Spleen (tissue), 11 donors: ENCODE measurements around the gene SYCP2. TPM values are rescaled to one million over a fixed set of nuclear protein-coding genes. Genes with fewer than 3 reads are reported as not detected.
"Not testable (repeated sequence)": the region's sequence is repeated elsewhere in the genome, so short reads cannot be mapped to it uniquely, and the experiment has no call there.

Experiments used
- DNase-seq: peaks from one replicate; pipeline ENCODE4 v3.0.0-alpha.2; 2020
- H3K27ac ChIP-seq, 8 donors: fragments of 200-600 bp; sonication (generic) in 7 of 8; 1 replicate in 4 of 8; 2 replicates in 4 of 8; pipeline versions ENCODE4 v1.5.0 to v1.8.0; 2016 to 2021; ENCODE audit warnings: inconsistent platforms in 4 of 8, mild to moderate bottlenecking in 4 of 8, moderate library complexity in 1 of 8
- H3K27me3 ChIP-seq, 7 donors: fragments of 200-600 bp; sonication (generic) in 6 of 7; replicated peaks in 1 of 7; 1 replicate in 4 of 7; 2 replicates in 3 of 7; pipeline versions ENCODE4 v1.5.0 to v1.8.0; 2016 to 2021; ENCODE audit warnings: inconsistent platforms in 3 of 7, mild to moderate bottlenecking in 1 of 7
- H3K36me3 ChIP-seq, 6 donors: fragments of 200-600 bp; sonication (generic) in 5 of 6; 1 replicate in 4 of 6; 2 replicates in 2 of 6; pipeline versions ENCODE4 v1.5.0 to v1.8.0; 2016 to 2021; ENCODE audit warnings: inconsistent platforms in 2 of 6
- H3K4me1 ChIP-seq, 6 donors: fragments of 200-600 bp; sonication (generic) in 5 of 6; 1 replicate in 3 of 6; 2 replicates in 3 of 6; pipeline versions ENCODE4 v1.5.0 to v1.8.0; 2016 to 2021; ENCODE audit warnings: inconsistent platforms in 3 of 6
- H3K4me3 ChIP-seq, 8 donors: fragments of 200-600 bp; sonication (generic) in 7 of 8; 1 replicate in 4 of 8; 2 replicates in 4 of 8; pipeline versions ENCODE4 v1.5.0 to v1.8.0; 2016 to 2021; ENCODE audit warnings: inconsistent platforms in 4 of 8, mild to moderate bottlenecking in 4 of 8, moderate library complexity in 2 of 8
- H3K9me3 ChIP-seq, 8 donors: fragments of 200-600 bp; sonication (generic) in 7 of 8; 1 replicate in 4 of 8; 2 replicates in 4 of 8; pipeline versions ENCODE4 v1.5.0 to v1.8.0; 2016 to 2021; ENCODE audit warnings: inconsistent platforms in 4 of 8
- CTCF ChIP-seq, 11 experiments: fragments of 200-600 bp in 7 of 11; fragments of 450-650 bp in 4 of 11; sonication (generic) in 4 of 11; IDR thresholded peaks in 8 of 11; conservative IDR thresholded peaks in 3 of 11; 1 replicate in 7 of 11; 2 replicates in 4 of 11; pipeline versions ENCODE4 v1.4.0 to v1.8.0; 2016 to 2021; ENCODE audit warnings: antibody characterized with exemption in 11 of 11, inconsistent platforms in 4 of 11, mild to moderate bottlenecking in 1 of 11
- POLR2A ChIP-seq, 3 donors: fragments of 450-650 bp; IDR thresholded peaks; one replicate each; pipeline ENCODE4 v1.5.1; 2017; ENCODE audit warnings: antibody characterized with exemption in 3 of 3, mild to moderate bottlenecking in 1 of 3
- POLR2AphosphoS5 ChIP-seq, 3 donors: sonication (generic); formaldehyde crosslinking; IDR thresholded peaks; one replicate each; pipeline ENCODE4 v1.5.1; 2017; ENCODE audit warnings: antibody characterized with exemption in 3 of 3
- WGBS, 5 donors: extraction: QIAGEN DNeasy Blood & Tissue Kit in 3 of 5; methylation state at CpG; one replicate each; pipeline versions ENCODE4 v1.1.5 to v1.1.7; 2013 to 2018; 5-methylcytosine and 5-hydroxymethylcytosine counted together
- intact Hi-C: fragments of 100-400 bp; cut with DNase I; formaldehyde crosslinking; loops from one replicate; pipeline ENCODE4 v1.15.0; 2023; ENCODE audit warnings: low total_unique reads
- polyA plus RNA-seq, 3 donors: library from polyadenylated mRNA; stranded (reverse); fragments of 200-250 nt; gene quantifications; one replicate each; pipeline ENCODE4 v1.2.1, GENCODE V29; 2013
- total RNA-seq, 7 donors: library from RNA; depleted of rRNA in 3 of 7; stranded (reverse); fragments of >200 nt in 3 of 7; fragmentation: NEBNext Ultra II Directional in 4 of 7; extraction: Animal tissue kit (Norgen Biotek cat#: 25700) in 4 of 7; gene quantifications; one replicate each; pipeline versions ENCODE4 v1.1.0 to v1.2.1, GENCODE V29; 2016 to 2021
- donor health status: healthy with polysubstance abuse.
- donor health status: DM: no; HTN: no; CAD: no; lungs with moderate emphysema.
- donor health status: DM: no; HTN: no; CAD: no.
- donor health status: Bipolar disorder and iron deficiency.
- donor health status: healthy.
- donor health status: DM: no; HTN: no; CAD: no.
- donor health status: DM: yes; HTN: yes; CAD: no.

The SYCP2 gene
- total and polyA plus RNA-seq, 10 donors: 1.5 to 9.1 (median 4.9) TPM

- H3K4me3 ChIP-seq: no peak overlapping the region
- intact Hi-C loops: no loop called here
- H3K9me3 ChIP-seq: peaks cover 0 to 15% (median 7%) of the 10 kb centered on the region in 8 donors
- H3K4me1 ChIP-seq: no peaks in the 10 kb centered on the region
- H3K27ac ChIP-seq: no peak overlapping the region
- no peaks in the 10 kb centered on the region for H3K27me3 ChIP-seq
- WGBS, 5 donors: 72 to 82% (median 80%) methylated on average over 4 of the region's 4 CpGs
- DNase-seq: no peak
- TF ChIP-seq POLR2A (IDR thresholded peaks at IDR 0.05): no peak
- no peak for TF ChIP-seq POLR2AphosphoS5 (IDR thresholded peaks at IDR 0.05)
- TF ChIP-seq CTCF (IDR thresholded peaks at IDR 0.05 in 8 of 11, conservative IDR thresholded peaks at IDR 0.05 in 3 of 11): no peak
- no peaks in the 10 kb centered on the region for H3K36me3 ChIP-seq
These were observed 72.0 kb downstream of the SYCP2 start for GRCh38 chr20:59861401-59861800.

- intact Hi-C loops: no loop called here
- TF ChIP-seq CTCF (IDR thresholded peaks at IDR 0.05 in 8 of 11, conservative IDR thresholded peaks at IDR 0.05 in 3 of 11): no peak
- TF ChIP-seq POLR2A (IDR thresholded peaks at IDR 0.05): no peak
- TF ChIP-seq POLR2AphosphoS5 (IDR thresholded peaks at IDR 0.05): no peak
- Histone ChIP-seq H3K4me3 (no peak overlapping the region), H3K27ac (no peak overlapping the region), H3K4me1 (no peaks in the 10 kb centered on the region), H3K27me3 (no peaks in the 10 kb centered on the region), H3K9me3 (peaks cover 0 to 15% (median 7%) of the 10 kb centered on the region in 8 donors), H3K36me3 (peaks cover 0 to 6% (median 0%) of the 10 kb centered on the region in 6 donors)
- 86 to 93% (median 90%) methylated on average over 5 of the region's 5 CpGs for WGBS, 5 donors
- no peak for DNase-seq
These were observed 75.0 kb downstream of the SYCP2 start for GRCh38 chr20:59858425-59858824.

GRCh38 chr20:59857966-59858365, 75.5 kb downstream of the SYCP2 start:
- intact Hi-C loops: no loop called here
- DNase-seq: no peak
- Histone ChIP-seq H3K36me3 (peaks cover 0 to 6% (median 0%) of the 10 kb centered on the region in 6 donors), H3K4me3 (no peak overlapping the region), H3K4me1 (no peaks in the 10 kb centered on the region), H3K27me3 (no peaks in the 10 kb centered on the region), H3K27ac (no peak overlapping the region), H3K9me3 (peaks cover 0 to 15% (median 7%) of the 10 kb centered on the region in 8 donors)
- 90 to 100% (median 93%) methylated on average over 2 of the region's 2 CpGs for WGBS, 5 donors
- TF ChIP-seq CTCF (IDR thresholded peaks at IDR 0.05 in 8 of 11, conservative IDR thresholded peaks at IDR 0.05 in 3 of 11) (no peak), POLR2A (IDR thresholded peaks at IDR 0.05) (no peak), POLR2AphosphoS5 (IDR thresholded peaks at IDR 0.05) (no peak)

- DNase-seq, intact Hi-C loops: not testable (repeated sequence)
- 81 to 91% (median 88%) methylated on average over 5 of the region's 5 CpGs for WGBS, 5 donors
These were observed 76.5 kb downstream of the SYCP2 start for GRCh38 chr20:59856941-59857340.

GRCh38 chr20:59856526-59856925, 76.9 kb downstream of the SYCP2 start:
- H3K27ac ChIP-seq, H3K36me3 ChIP-seq, H3K4me1 ChIP-seq, H3K4me3 ChIP-seq, DNase-seq, H3K27me3 ChIP-seq, intact Hi-C loops: not testable (repeated sequence)
- WGBS, 5 donors: 100% methylated on average over 1 of the region's 1 CpG; no CpG with 5 or more reads in 1 of the 5 donors
- H3K9me3 ChIP-seq: peaks cover 0 to 15% (median 7%) of the 10 kb centered on the region in 8 donors

More at GRCh38 chr20:59856941-59857340, 76.5 kb downstream of the SYCP2 start:
- not testable (repeated sequence) for H3K4me1 ChIP-seq, H3K27me3 ChIP-seq, H3K27ac ChIP-seq, H3K36me3 ChIP-seq, H3K4me3 ChIP-seq
- peaks cover 0 to 15% (median 7%) of the 10 kb centered on the region in 8 donors for H3K9me3 ChIP-seq
